DND-41 (cell line): ENCODE data around the gene FMN2.

Experiments
- ATAC-seq: fragments of 200-7000 bp; cut with Tn5 transposase; 3 replicates; pipeline ENCODE4 v1.9.1; 2021; ENCODE audit warnings: low read depth; ENCODE audit not compliant: insufficient read depth
- DNase-seq: peaks from one replicate; pipeline ENCODE4 v3.0.0-alpha.2; 2020
- H2AFZ ChIP-seq: 2 replicates; pipeline ENCODE4 v1.6.0; 2012; ENCODE audit warnings: low read depth, low read length
- H3K27ac ChIP-seq: 2 replicates; pipeline ENCODE4 v1.5.1; 2012; ENCODE audit warnings: low read length, inconsistent platforms
- H3K27me3 ChIP-seq: fragments of 200-600 bp; sonication (generic); 2 replicates; pipeline ENCODE4 v1.6.0; 2012; ENCODE audit warnings: low read length, mild to moderate bottlenecking, inconsistent platforms; ENCODE audit not compliant: insufficient read depth, poor library complexity
- H3K36me3 ChIP-seq: 2 replicates; pipeline ENCODE4 v1.5.1; 2012; ENCODE audit warnings: low read length, inconsistent platforms; ENCODE audit not compliant: insufficient read depth
- H3K4me1 ChIP-seq: 2 replicates; pipeline ENCODE4 v1.5.1; 2012; ENCODE audit warnings: mild to moderate bottlenecking, low read length; ENCODE audit not compliant: insufficient read depth
- H3K4me2 ChIP-seq: 2 replicates; pipeline ENCODE4 v1.6.0; 2012; ENCODE audit warnings: mild to moderate bottlenecking, moderate library complexity, low read length, inconsistent platforms; ENCODE audit not compliant: insufficient read depth
- H3K4me3 ChIP-seq, 2 experiments: fragments of 200-600 bp in 1 of 2; shearing (Covaris generic) in 1 of 2; 2 replicates each; pipeline ENCODE4 v1.5.1; 2012 to 2016; ENCODE audit warnings: inconsistent platforms in 2 of 2, low read length in 2 of 2, mild to moderate bottlenecking in 2 of 2, low read depth in 1 of 2, moderate library complexity in 1 of 2
- H3K79me2 ChIP-seq: 2 replicates; pipeline ENCODE4 v1.6.0; 2012; ENCODE audit warnings: low read length, inconsistent platforms; ENCODE audit not compliant: insufficient read depth
- H3K9ac ChIP-seq: 2 replicates; pipeline ENCODE4 v1.6.0; 2012; ENCODE audit warnings: low read depth, mild to moderate bottlenecking, inconsistent platforms, low read length, moderate library complexity
- H3K9me3 ChIP-seq: 2 replicates; pipeline ENCODE4 v1.5.1; 2012; ENCODE audit warnings: low read length, moderate library complexity, mild to moderate bottlenecking, inconsistent platforms; ENCODE audit not compliant: insufficient read depth, severe bottlenecking
- H4K20me1 ChIP-seq: 2 replicates; pipeline ENCODE4 v1.6.0; 2012; ENCODE audit warnings: low read length; ENCODE audit not compliant: insufficient read depth
- EZH2 ChIP-seq: IDR thresholded peaks from 3 replicates; pipeline ENCODE4 v1.6.1; 2012; ENCODE audit warnings: borderline replicate concordance, low read depth, mild to moderate bottlenecking, moderate library complexity, low read length, inconsistent platforms; ENCODE audit not compliant: severe bottlenecking
- TF ChIP-seq, protein P1 (sequence below): IDR thresholded peaks from 2 replicates; pipeline ENCODE4 v1.5.1; 2012; ENCODE audit warnings: borderline replicate concordance, low read length, moderate library complexity, mild to moderate bottlenecking; ENCODE audit not compliant: poor library complexity, severe bottlenecking; ENCODE audit errors: extremely low read depth

The FMN2 gene

GRCh38 chr1:240278082-240278481 lies 186.4 kb downstream of the FMN2 start:
- Histone ChIP-seq H3K9ac (no peak overlapping the region), H3K79me2 (no peaks in the 10 kb centered on the region), H3K4me2 (no peak overlapping the region), H3K9me3 (no peaks in the 10 kb centered on the region), H3K4me1 (no peaks in the 10 kb centered on the region), H3K4me3 (no peak overlapping the region), H2AFZ (no peak overlapping the region), H3K36me3 (no peaks in the 10 kb centered on the region), H3K27ac (no peak overlapping the region), H4K20me1 (no peaks in the 10 kb centered on the region), H3K27me3 (no peaks in the 10 kb centered on the region)
- no peak for DNase-seq
- TF ChIP-seq, protein P1, sequence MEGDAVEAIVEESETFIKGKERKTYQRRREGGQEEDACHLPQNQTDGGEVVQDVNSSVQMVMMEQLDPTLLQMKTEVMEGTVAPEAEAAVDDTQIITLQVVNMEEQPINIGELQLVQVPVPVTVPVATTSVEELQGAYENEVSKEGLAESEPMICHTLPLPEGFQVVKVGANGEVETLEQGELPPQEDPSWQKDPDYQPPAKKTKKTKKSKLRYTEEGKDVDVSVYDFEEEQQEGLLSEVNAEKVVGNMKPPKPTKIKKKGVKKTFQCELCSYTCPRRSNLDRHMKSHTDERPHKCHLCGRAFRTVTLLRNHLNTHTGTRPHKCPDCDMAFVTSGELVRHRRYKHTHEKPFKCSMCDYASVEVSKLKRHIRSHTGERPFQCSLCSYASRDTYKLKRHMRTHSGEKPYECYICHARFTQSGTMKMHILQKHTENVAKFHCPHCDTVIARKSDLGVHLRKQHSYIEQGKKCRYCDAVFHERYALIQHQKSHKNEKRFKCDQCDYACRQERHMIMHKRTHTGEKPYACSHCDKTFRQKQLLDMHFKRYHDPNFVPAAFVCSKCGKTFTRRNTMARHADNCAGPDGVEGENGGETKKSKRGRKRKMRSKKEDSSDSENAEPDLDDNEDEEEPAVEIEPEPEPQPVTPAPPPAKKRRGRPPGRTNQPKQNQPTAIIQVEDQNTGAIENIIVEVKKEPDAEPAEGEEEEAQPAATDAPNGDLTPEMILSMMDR: no peak
- TF ChIP-seq EZH2: no peak
- ATAC-seq: no peak

GRCh38 chr1:240280560-240281322 lies 189.1 kb downstream of the FMN2 start:
- Histone ChIP-seq H3K27me3 (no peaks in the 10 kb centered on the region), H3K27ac (no peak overlapping the region), H3K36me3 (no peaks in the 10 kb centered on the region), H4K20me1 (no peaks in the 10 kb centered on the region), H3K9ac (no peak overlapping the region), H3K79me2 (no peaks in the 10 kb centered on the region), H3K9me3 (no peaks in the 10 kb centered on the region), H3K4me2 (no peak overlapping the region), H3K4me1 (no peaks in the 10 kb centered on the region), H3K4me3 (no peak overlapping the region), H2AFZ (no peak overlapping the region)
- TF ChIP-seq EZH2: no peak
- TF ChIP-seq, protein P1: no peak
- no peak for ATAC-seq
- DNase-seq: no peak

DNA sequence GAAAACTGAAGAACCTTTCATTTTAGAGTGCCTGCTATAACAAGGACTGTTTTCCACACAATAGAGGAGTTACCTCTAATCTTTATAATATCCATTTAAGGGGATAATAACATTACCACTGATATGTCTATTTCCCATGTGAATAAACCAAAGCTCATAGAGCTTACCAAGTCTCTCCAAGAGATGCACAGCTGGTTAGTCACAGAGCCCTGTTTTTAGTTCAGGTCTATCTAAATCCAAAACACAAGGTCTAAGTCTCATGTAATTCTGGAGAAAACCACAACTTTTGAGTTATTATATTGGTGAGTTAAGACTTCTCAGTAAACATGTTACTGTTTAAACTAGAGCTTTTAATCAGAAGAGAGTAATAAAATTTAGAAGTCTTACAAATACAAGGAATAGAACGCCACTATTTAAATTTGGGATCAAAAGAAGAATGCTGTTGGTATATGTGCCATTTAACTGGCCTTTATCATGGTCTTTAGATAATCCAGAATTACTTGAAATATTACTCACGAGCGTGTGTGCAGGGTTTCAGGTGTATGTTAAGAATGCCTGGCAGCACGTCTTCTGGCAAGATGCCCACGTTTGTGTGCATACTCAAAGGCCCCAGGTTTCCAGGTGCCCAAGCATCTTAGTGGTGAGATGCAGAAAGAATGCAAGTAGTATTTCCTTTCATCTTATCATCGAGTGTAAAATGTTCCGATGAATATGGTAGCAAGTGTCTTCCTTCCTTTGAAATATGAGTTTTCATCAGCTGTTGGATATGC lies 190.6 kb downstream of the FMN2 start:
- Histone ChIP-seq H3K36me3 (no peaks in the 10 kb centered on the region), H3K4me3 (no peak overlapping the region), H3K4me2 (no peak overlapping the region), H3K9me3 (no peaks in the 10 kb centered on the region), H4K20me1 (no peaks in the 10 kb centered on the region), H2AFZ (no peak overlapping the region), H3K9ac (no peak overlapping the region), H3K79me2 (no peaks in the 10 kb centered on the region), H3K27me3 (no peaks in the 10 kb centered on the region), H3K27ac (no peak overlapping the region), H3K4me1 (no peaks in the 10 kb centered on the region)
- no peak for ATAC-seq
- DNase-seq: no peak
- TF ChIP-seq EZH2: no peak
